Liver (tissue), 9 donors: ENCODE results near the gene NOL4L. TPM values are rescaled to one million over a fixed set of nuclear protein-coding genes. Genes with fewer than 3 reads are reported as not detected.
A peak's percentile ranks its signal among the peaks of the same experiment; 100 is the strongest.

Experiments
- DNase-seq: peaks from one replicate; pipeline ENCODE4 v3.0.0-alpha.2; 2017; ENCODE audit warnings: low spot score
- H3K27ac ChIP-seq, 2 donors: one replicate each; pipeline ENCODE4 v1.7.0; 2013; ENCODE audit warnings: inconsistent platforms in 2 of 2, low read length in 2 of 2, control low read depth in 1 of 2, low read depth in 1 of 2, mild to moderate bottlenecking in 1 of 2
- H3K27me3 ChIP-seq, 4 donors: one replicate each; pipeline versions ENCODE4 v1.6.1 to v1.7.0; 2013; ENCODE audit warnings: low read length in 3 of 4, inconsistent platforms in 1 of 4, mild to moderate bottlenecking in 1 of 4, moderate library complexity in 1 of 4; ENCODE audit not compliant: control insufficient read depth in 4 of 4, insufficient read depth in 4 of 4
- H3K36me3 ChIP-seq, 4 donors: one replicate each; pipeline versions ENCODE4 v1.6.1 to v1.7.0; 2013; ENCODE audit warnings: low read length in 3 of 4, mild to moderate bottlenecking in 3 of 4, low read depth in 1 of 4, moderate library complexity in 1 of 4; ENCODE audit not compliant: control insufficient read depth in 4 of 4, insufficient read depth in 3 of 4
- H3K4me1 ChIP-seq, 4 donors: one replicate each; pipeline versions ENCODE4 v1.6.1 to v1.7.0; 2013; ENCODE audit warnings: low read length in 3 of 4, mild to moderate bottlenecking in 3 of 4, moderate library complexity in 1 of 4; ENCODE audit not compliant: control insufficient read depth in 4 of 4, insufficient read depth in 4 of 4
- H3K4me3 ChIP-seq, 3 donors: one replicate each; pipeline versions ENCODE4 v1.6.1 to v1.7.0; 2013; ENCODE audit warnings: low read length in 3 of 3, control low read depth in 1 of 3, low read depth in 1 of 3, mild to moderate bottlenecking in 1 of 3
- H3K9ac ChIP-seq, 2 donors: one replicate each; pipeline ENCODE4 v1.7.0; 2013; ENCODE audit warnings: low read length in 2 of 2, mild to moderate bottlenecking in 2 of 2, moderate library complexity in 2 of 2, control low read depth in 1 of 2, low read depth in 1 of 2
- H3K9me3 ChIP-seq, 4 donors: one replicate each; pipeline versions ENCODE4 v1.6.1 to v1.7.0; 2013; ENCODE audit warnings: low read length in 3 of 4; ENCODE audit not compliant: control insufficient read depth in 4 of 4
- ATF3 ChIP-seq: IDR thresholded peaks from 2 replicates; pipeline ENCODE4 v1.6.1; 2016; ENCODE audit warnings: antibody characterized with exemption
- EGR1 ChIP-seq, 2 donors: IDR thresholded peaks; 2 replicates each; pipeline ENCODE4 v1.6.1; 2016 to 2018; ENCODE audit warnings: antibody characterized with exemption in 2 of 2, low read depth in 2 of 2
- HNF4A ChIP-seq, 2 donors: conservative IDR thresholded peaks; 2 replicates each; pipeline ENCODE4 v1.6.1; 2016; ENCODE audit warnings: antibody characterized with exemption in 2 of 2, mild to moderate bottlenecking in 2 of 2
- NR2F2 ChIP-seq: IDR thresholded peaks from 2 replicates; pipeline ENCODE4 v1.6.1; 2016; ENCODE audit warnings: antibody characterized with exemption
- RAD21 ChIP-seq, 2 donors: IDR thresholded peaks; 2 replicates each; pipeline ENCODE4 v1.6.1; 2016; ENCODE audit warnings: antibody characterized with exemption in 2 of 2, mild to moderate bottlenecking in 2 of 2
- RXRA ChIP-seq, 2 donors: IDR thresholded peaks; 2 replicates each; pipeline ENCODE4 v1.6.1; 2017 to 2018; ENCODE audit warnings: antibody characterized with exemption in 2 of 2, mild to moderate bottlenecking in 1 of 2
- SP1 ChIP-seq: IDR thresholded peaks from 2 replicates; pipeline ENCODE4 v1.6.1; 2018; ENCODE audit warnings: antibody characterized with exemption, mild to moderate bottlenecking
- TAF1 ChIP-seq: conservative IDR thresholded peaks from 2 replicates; pipeline ENCODE4 v1.6.1; 2016; ENCODE audit warnings: antibody characterized with exemption, mild to moderate bottlenecking
- YY1 ChIP-seq: IDR thresholded peaks from 2 replicates; pipeline ENCODE4 v1.6.1; 2016; ENCODE audit warnings: antibody characterized with exemption, mild to moderate bottlenecking
- WGBS: extraction: QIAGEN DNeasy Blood & Tissue Kit; methylation state at CpG from one replicate; pipeline ENCODE4 v1.1.7; 2013; 5-methylcytosine and 5-hydroxymethylcytosine counted together
- polyA plus RNA-seq, 2 donors: library from polyadenylated mRNA; stranded (reverse) in 1 of 2; unstranded in 1 of 2; fragments of 200-250 nt in 1 of 2; fragments of >200 nt in 1 of 2; fragmentation: Nextera tagmentation in 1 of 2; extraction: Ambion mirVana in 1 of 2; gene quantifications; one replicate each; pipeline versions ENCODE4 v1.2.1 to v1.2.3, GENCODE V29; 2013 to 2015
- total RNA-seq, 2 donors: library from RNA; depleted of rRNA; stranded (reverse); fragments of >200 nt; gene quantifications; one replicate each; pipeline ENCODE4 v1.2.3, GENCODE V29; 2014
- TF ChIP-seq, protein P1 (sequence below): fragments of 150-350 bp; IDR thresholded peaks from 2 replicates; pipeline ENCODE4 v1.5.1; 2017; ENCODE audit warnings: improper control_type of control experiment, low read depth, low read length; ENCODE audit not compliant: missing input control
- donor health status: healthy.
- donor health status: healthy.
- donor health status: healthy.
- donor health status: healthy.
- donor health status: healthy.

The NOL4L gene
- total and polyA plus RNA-seq, 4 donors: 2.2 to 6.8 (median 4.3) TPM

DNA sequence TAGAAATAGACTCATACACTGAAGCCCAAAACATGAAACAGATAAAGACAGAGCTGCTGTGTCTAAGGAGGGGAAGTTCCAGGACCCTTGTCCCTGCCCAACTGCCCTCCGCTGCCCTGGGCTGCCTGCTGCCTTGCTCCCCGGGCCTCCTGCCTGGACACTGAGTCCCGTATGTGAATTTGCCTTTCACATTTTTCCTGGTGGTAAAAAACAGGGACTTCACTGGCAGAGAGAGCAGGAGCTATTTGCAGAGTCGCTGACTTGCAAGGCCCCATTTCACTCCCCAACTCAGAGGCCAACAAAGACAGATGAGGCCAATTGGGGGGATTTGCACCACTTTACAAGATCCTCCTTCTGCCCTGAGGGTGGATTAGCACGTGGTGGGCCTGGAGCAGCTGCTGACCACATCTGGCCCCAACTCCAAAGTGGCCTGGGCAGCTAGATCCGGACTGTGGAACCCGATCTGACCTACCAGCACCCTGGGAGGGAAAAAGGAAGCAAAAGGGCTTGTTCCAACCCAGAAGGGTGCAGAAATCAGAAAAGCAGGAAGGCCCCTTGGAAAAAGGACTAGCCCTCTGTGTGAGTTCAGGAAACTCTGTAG is 61.4 kb downstream of the NOL4L start:
- Histone ChIP-seq H3K27me3 (no peaks in the 10 kb centered on the region), H3K9me3 (no peaks in the 10 kb centered on the region), H3K4me3 (no peak overlapping the region), H3K36me3 (no peaks in the 10 kb centered on the region), H3K4me1 (peaks cover 6 to 32% (median 18%) of the 10 kb centered on the region in 4 donors), H3K9ac (no peak overlapping the region), H3K27ac (no peak overlapping the region)
- 79% methylated on average over 7 of the region's 7 CpGs for WGBS
- TF ChIP-seq NR2F2: peak; percentile 77
- TF ChIP-seq ATF3: no peak
- DNase-seq: no peak

- Histone ChIP-seq H3K4me3 (no peak overlapping the region), H3K4me1 (peaks cover 6 to 33% (median 18%) of the 10 kb centered on the region in 4 donors), H3K9ac (no peak overlapping the region), H3K36me3 (no peaks in the 10 kb centered on the region), H3K9me3 (no peaks in the 10 kb centered on the region), H3K27me3 (no peaks in the 10 kb centered on the region), H3K27ac (no peak overlapping the region)
- DNase-seq: no peak
- WGBS: 72% methylated on average over 8 of the region's 8 CpGs
- no peak for TF ChIP-seq EGR1 (IDR thresholded peaks at IDR 0.05; ENCODE audit: low read depth in 2 of 2)
Observed at GRCh38 chr20:32522776-32523612, 62.1 kb downstream of the NOL4L start.

GRCh38 chr20:32522526-32522775 is 62.7 kb downstream of the NOL4L start:
- H3K27ac ChIP-seq: no peak overlapping the region
- H3K4me3 ChIP-seq: no peak overlapping the region
- TF ChIP-seq ATF3 (no peak), SP1 (no peak)
- no peak for DNase-seq
- no peaks in the 10 kb centered on the region for H3K9me3 ChIP-seq
- H3K9ac ChIP-seq: no peak overlapping the region
- H3K36me3 ChIP-seq: no peaks in the 10 kb centered on the region
- H3K27me3 ChIP-seq: no peaks in the 10 kb centered on the region
- peaks cover 6 to 34% (median 18%) of the 10 kb centered on the region in 4 donors for H3K4me1 ChIP-seq
- WGBS: 78% methylated on average over 3 of the region's 3 CpGs

DNA sequence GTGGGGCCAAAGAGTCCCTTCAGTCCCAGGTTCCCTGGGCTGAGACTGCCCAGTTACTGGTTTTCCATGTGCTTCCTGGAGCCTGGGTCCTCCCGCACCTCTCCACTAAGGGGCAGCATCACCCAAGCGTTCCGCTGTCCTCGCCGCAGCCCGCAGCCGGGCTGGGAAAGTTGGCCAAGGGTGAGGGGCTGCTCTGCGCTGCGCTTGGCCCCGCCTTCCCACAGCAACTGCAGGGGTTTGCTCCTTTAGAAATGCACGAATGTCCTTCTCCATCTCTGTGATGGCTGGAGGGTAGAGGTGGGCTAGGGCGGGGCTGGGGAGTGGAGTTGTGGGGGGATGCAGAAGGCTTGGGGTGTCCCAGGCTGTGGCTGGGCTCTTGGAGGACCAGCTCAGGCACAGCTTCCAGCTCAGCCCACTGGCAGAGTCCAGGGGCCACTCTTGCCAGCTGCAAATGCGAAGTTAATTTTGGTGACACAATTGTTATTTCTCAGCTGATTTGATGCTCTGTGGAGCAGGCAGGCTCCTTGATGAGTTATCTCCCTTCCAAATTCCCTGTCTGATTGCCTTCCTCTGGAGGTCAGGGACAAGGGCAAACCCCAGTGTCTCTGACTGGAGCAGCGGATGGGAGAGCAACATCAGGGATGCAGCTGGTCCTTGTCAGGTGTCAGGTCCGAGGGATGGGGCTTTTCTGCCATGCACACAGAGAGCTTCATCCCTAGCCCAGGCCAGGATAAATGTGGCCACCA is 63.2 kb downstream of the NOL4L start:
- no peak overlapping the region for H3K27ac ChIP-seq
- DNase-seq: peak; percentile 82
- H3K9ac ChIP-seq: no peak overlapping the region
- H3K9me3 ChIP-seq: no peaks in the 10 kb centered on the region
- 25% methylated on average over 15 of the region's 15 CpGs for WGBS
- TF ChIP-seq YY1: no peak
- TF ChIP-seq RAD21 (IDR thresholded peaks at IDR 0.05): peak; percentile 97 to 99
- no peak for TF ChIP-seq TAF1
- TF ChIP-seq HNF4A (conservative IDR thresholded peaks at IDR 0.05): no peak
- no peak for TF ChIP-seq RXRA (IDR thresholded peaks at IDR 0.05)
- TF ChIP-seq, protein P1, sequence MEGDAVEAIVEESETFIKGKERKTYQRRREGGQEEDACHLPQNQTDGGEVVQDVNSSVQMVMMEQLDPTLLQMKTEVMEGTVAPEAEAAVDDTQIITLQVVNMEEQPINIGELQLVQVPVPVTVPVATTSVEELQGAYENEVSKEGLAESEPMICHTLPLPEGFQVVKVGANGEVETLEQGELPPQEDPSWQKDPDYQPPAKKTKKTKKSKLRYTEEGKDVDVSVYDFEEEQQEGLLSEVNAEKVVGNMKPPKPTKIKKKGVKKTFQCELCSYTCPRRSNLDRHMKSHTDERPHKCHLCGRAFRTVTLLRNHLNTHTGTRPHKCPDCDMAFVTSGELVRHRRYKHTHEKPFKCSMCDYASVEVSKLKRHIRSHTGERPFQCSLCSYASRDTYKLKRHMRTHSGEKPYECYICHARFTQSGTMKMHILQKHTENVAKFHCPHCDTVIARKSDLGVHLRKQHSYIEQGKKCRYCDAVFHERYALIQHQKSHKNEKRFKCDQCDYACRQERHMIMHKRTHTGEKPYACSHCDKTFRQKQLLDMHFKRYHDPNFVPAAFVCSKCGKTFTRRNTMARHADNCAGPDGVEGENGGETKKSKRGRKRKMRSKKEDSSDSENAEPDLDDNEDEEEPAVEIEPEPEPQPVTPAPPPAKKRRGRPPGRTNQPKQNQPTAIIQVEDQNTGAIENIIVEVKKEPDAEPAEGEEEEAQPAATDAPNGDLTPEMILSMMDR: peak; percentile 91
- peaks cover 6 to 34% (median 18%) of the 10 kb centered on the region in 4 donors for H3K4me1 ChIP-seq
- no peaks in the 10 kb centered on the region for H3K27me3 ChIP-seq
- no peak overlapping the region for H3K4me3 ChIP-seq
- no peaks in the 10 kb centered on the region for H3K36me3 ChIP-seq
